Stimulated activated CD4-positive, alpha-beta T cell treated with anti-CD3 and anti-CD28 coated beads, Interleukin-1b, Interleukin-23, amount 100 ng/mL, for 48 hours (primary cell): ENCODE results near the gene WDR6.

Source experiments
- DNase-seq: peaks from one replicate; pipeline ENCODE4 v3.0.0-alpha.2; 2020

WDR6 gene

DNA sequence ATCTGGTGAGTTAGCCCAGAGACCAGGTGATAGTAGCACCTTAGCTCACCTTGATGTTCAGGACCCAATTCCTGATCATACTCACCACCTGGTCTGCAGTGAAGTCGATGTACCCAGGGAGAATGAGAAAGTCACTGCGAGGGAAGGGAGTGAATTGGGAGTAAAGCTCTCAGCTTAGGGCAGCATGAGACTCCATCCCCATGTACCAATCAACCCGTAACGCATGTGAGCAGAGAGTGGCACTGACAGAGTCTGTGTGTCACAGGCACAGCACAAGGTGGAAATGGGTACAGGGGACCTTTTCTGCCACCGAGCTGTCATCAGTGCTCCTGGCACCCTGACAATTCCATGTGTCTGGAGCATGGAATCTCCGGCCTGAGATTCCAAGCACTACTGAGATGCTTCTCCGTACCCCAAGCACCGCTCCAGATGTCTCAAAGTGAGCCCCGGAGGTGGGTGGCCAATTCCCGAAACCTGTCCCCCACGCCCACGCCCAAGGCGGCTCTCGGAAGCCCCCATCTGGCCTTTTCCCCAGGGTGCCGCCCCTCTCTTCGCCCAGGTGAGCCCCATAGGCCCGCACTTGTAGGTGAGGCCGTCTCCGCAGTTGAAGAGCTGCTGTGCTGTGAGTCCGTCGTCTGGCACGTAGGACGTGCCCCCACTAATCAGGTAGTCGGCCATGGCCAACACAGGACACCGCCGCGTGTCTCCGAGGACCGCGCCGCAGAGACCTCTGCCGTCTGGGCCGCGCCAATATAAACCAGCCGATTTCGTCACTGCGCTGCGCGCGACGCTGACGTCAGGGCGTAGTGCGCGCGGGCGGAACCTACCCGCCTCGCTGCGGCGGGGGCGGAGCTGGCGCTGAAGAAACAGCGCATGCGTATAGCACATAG lies 21.7 kb downstream of the WDR6 start, which contains the start of gene IMPDH2:
TSS of gene IMPDH2 (minus strand) at position 726 of the 890 bp plus-strand sequence. CDS start at position 678, 48 bp downstream.
- peak; percentile 92 for DNase-seq

DNA sequence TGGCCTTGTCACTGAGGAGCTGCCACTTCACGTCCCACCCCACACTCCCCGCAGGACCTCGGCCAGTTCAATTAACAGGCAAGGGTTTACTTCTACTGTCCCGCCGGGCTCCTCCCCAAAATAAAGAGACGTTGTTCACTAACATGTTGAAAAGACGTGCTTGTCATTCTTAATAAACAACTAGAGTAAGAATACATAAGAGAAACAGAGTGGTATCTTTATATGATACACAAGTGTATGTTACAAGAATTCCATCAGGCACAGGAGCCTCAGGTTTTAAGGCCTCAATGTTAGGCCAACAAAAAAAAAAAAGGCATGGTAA lies 22.3 kb downstream of the WDR6 start:
- DNase-seq = no peak

DNA sequence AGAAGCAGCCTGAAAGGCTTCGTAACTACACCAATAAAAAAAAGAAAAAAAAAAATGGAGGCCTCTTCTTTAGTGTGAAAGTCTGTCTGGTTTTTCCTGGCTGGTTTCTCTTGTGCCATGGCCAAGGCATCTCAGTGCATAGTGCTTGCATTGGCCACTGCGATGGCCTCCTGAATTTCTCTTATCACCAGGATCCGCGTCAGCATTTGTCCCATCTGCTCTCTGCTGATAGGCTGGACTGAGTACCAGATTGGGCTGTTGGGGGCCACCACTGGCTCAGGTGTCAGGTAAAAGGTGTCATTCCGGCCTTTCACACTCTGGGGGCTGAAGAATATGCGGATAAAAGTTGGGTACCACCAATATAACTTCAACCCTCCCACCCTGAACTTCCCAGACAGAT lies 23.1 kb downstream of the WDR6 start:
- no peak for DNase-seq

DNA sequence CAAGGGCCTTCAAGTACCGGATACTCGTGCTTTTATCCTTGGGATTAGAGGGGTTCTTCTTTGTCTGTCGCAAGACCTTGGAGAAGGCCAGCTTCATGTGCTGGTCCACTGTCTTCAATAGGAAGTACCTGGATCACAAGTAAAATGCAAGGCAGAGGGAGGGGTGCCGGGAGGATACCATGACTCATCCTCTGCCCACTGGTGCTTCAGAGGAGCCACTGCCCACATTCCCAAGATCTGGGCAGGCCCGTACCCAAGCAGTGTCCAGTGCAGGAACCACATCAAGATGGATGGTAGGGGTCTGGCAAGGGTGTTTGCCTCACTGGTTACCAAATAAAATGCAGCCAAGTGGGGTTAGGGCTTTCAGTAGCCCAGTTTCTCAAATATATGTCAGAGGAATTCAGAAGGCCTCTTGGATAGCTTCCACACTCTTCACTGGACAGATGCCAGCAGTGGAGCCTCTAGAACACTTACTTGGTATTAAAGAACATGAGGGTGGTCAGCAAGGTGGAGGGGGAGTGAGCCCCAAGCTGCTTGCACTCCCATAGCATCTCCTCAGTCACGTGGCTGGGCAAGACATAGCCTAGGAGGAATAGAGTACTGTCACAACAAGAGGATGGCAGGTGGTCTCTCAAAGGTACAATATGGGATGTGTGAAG lies 25.6 kb downstream of the WDR6 start:
- no peak for DNase-seq

DNA sequence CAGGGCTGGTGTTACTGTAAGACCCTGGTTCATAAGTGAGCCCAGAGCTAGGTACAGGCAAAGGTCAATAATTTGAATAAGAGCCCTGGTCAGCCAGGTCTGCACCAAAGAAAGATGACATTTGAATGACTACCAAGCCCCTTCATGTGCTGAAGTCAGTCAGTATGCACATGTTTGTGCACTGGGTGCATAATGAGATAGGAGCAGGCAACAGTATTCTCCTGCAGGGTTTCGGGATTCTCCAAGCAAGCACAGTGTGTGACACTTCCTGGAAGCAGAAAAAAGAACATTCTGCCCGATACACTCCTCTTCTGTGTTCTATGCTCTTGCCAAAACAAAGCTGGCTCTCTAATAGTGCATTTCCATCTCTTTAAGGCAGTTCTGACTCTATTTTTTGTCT lies 27.5 kb downstream of the WDR6 start:
- DNase-seq = no peak

GRCh38 chr3:49035281-49035680 lies 28.1 kb downstream of the WDR6 start:
- no peak for DNase-seq

DNA sequence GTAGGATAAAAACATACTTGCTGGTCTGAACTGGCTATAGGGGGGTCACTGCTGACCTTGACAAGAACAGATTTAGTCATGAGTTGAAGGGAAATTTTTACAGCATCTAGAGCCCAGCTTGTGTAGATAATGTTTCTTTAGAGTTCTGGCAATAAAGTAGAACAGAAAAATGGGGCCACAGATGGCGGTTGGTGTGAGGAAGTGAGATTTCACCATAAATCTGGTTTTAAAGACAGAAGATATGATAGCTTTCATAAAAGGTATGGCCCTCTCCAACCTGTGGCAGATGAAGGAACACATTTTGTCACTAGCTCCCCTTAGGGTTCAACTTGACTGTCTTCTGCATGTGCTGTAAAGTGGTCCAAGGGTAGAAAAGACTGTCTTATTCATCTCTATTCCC lies 46.4 kb downstream of the WDR6 start:
- no peak for DNase-seq

DNA sequence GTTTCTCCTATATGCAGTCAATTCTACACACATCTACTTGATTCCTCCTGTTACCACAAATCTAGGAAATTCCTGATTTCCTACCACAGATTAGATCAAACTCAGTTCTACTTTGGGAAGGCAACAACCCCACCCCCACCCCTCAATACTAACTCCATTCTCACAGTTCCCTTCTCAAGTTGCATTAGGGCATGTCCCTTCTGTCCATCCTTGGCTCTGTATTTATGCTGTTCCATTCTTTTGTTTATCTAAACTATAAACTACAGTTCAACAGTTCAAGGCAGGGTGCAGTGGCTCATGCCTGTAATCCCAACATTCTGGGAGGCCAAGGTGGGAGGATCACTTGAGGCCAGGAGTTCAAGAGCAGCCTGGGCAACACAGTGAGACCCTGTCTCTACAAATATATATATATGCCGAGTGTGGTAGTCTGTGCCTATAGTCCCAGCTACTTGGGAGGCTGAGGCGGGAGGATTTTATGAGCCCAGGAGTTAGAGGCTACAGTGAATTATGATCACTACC lies 47.2 kb downstream of the WDR6 start:
- DNase-seq = no peak

DNA sequence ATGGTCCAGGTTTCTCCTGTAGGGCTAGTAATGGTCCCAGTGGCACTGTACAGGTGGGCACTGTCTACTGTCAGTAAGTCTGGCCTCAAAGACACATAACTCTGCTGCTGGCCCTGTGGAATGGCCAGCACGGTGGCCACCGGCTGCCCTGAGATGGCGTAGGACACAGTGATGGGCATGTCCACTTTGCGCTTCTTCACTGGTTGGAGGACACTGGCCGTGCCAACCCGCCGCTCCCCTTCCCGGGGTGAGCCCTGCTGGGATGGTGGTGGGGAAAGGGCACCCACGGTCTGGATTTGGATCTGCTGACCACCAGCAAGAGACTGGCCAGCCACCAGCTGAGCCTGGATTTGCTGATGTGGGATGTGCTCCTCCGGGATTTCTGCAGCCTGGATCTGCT lies 50.1 kb downstream of the WDR6 start:
- DNase-seq = no peak

- DNase-seq = no peak
Observed at GRCh38 chr3:49058011-49058410, 50.8 kb downstream of the WDR6 start.
